ENCODE results near the gene RABL3.
A peak's percentile ranks its signal among the peaks of the same experiment; 100 is the strongest.
"Not testable (repeated sequence)": the region's sequence is repeated elsewhere in the genome, so short reads cannot be mapped to it uniquely, and the experiment has no call there.

Gene RABL3

DNA sequence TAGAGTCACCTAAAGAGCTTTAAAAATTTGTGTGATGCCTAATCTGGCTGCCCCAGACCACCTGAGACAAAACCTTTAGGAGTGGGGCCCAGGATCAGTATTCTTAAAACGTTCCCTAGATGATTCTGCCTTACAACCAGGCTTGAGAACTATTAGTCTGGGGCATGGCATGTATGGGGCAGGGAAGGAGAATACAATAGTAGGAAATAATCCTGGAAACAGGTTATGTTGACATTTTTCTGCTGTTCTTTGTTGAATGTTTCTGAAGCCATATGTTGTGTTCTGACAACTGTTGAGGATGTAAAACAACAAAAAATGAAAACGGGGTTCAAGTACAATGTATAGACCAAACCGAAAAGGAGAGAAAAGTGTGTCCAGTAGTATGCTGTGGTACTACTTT, 3.1 kb upstream of the RABL3 start:
- no peak for DNase-seq (ENCODE audit: low read depth)

DNA sequence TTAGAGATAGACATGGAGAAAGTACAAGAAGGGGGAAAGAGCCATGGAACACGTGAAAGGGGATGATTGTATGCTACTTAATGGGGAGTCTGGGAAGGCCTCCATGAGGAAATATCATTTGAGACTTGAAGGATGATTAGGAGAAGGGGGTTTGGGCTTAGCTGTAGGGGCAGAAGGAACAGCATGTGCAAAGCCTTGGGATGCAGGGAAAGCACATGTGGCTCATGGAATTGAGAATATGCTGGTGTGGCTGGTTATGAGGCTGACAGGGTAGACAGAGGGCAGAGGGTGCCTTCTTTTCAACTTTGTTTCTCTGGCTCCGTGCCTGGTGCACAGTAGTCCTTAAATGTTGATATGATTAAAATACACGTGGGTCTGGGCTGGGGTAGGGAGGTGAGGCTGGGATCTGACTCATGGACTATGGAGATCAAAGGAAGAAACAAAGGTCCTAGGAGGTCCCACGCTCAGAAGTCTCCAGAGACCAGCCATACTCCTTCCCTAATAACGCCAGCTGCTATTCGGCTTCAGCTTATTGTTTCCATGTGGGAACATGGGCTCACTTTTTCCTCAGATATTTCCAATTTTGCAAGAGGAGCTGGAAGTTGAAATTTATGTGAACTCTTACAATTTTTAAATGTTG, 1.4 kb upstream of the RABL3 start:
- peak; percentile 72 for DNase-seq (ENCODE audit: low read depth)

DNA sequence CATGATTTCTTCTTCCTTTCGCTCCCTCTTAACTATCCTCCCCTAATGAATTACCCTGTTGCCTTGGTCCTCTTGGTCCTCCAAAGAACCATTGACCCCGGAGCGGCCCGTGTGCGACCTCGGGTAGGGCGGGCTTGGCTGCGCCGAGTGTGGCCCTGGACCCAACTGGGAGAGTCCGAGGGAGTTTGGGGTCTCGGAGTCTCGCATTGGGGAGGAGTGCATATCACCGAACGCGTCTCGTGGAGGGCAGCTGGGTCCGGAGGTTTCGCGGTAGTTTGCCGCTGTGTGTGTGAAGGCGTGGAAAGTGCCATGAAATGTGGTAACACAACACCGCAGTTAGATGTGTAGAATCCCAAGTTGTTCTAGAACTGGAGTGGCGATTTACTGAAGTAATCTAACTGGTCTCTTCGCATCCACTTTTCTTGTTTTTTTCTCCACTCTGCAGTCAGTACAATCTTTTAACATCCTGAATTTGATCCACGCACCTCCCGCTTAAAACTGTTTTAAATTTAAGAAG, 591 bp upstream of the RABL3 start:
- peak; percentile 6 for DNase-seq (ENCODE audit: low read depth)

DNA sequence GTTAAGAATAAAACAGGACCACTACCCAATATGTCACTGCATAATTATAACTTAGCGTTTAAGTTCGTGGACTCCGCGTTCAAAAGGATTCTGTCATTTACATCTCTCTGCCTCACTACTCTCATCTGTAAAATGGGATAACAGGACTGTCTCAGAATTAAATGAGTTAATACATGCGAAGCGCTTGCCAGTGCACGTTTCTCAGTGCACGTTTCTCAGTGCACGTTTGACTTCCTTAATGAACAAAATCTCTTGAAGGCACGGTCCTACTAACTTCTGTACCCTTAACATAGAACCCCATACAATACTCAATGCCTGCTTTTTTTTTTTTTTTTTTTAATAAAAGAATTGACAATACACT, 499 bp downstream of the RABL3 start:
- DNase-seq (ENCODE audit: low read depth): peak; percentile 35

DNA sequence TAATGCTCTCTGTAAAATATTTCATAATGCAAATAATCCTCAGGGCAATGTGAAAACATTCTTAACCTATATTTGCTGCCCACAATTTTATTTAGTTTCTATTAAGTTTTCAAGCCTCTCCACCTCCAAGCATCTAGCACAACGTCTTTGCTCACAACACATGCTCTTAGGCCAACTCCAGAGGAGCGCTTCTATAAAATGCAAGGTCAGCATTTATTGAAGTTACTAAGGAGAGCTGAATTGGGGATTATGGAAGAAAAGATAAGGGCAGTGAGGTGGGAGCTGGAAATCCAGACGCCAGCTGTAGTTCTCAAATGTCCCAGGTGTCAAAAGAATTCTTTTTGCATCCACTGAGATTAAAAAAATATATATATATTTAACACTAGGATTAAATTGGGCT, 996 bp downstream of the RABL3 start:
- no peak for DNase-seq (ENCODE audit: low read depth)

DNA sequence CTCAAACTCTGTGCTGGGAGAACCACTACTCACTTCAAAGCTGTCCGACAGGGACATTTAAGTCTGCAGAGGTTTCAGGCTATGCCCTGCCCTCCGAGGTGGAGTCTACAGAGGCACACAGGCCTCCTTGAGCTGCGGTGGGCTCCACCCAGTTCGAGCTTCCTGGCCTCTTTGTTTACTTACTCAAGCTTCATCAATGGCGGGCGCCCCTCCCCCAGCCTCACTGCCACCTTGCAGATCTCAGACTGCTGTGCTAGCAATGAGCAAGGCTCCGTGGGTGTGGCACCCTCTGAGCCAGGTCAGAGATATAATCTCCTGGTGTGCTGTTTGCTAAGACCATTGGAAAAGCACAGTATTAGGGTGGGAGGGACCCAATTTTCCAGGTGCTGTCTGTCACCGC, 4.3 kb downstream of the RABL3 start:
- not testable (repeated sequence) for DNase-seq (ENCODE audit: low read depth)

DNA sequence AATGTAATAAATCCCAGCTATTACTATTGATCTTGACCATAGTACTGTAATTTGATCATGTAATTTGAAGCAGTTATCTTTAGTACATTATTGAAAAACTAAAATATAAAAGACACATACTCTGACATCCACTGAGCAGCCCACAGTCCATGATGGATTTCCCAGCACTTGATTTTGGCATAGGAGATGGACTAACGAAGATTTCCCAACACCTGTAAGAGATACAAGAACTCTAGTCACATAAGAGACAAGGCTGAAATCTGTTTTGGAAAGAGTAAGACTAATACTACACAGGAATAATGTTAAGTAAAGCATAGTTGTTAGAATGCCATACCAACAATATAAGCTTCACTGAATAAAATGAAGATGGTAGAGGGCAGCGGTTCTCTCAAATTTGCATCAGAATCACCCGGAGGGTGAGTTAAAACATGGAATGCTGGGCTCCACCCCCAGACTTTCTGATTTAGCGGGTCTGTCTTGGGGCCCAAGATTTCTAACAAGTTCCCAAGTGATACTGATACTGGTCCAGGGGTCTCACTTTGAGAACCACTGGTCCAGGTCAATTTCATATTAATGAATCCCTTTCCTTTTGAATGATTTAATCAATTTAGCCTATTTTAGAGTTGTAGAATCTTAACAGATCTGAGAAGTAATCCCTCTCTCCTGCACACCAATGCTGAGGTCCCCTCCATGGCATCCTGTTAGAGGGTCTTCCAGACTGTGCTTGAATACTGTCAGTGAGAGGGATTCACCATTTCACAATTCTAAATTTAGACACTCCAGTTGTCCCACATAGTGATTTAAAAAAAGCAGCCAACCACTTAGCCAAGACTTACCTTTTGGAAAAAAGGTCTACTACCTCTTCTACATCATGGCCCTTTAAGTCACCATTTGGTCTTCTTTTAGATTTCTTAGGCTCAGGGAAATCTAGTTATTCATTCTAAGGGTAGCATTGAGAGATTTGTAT, 11.5 kb downstream of the RABL3 start:
- DNase-seq (ENCODE audit: low read depth): no peak

DNA sequence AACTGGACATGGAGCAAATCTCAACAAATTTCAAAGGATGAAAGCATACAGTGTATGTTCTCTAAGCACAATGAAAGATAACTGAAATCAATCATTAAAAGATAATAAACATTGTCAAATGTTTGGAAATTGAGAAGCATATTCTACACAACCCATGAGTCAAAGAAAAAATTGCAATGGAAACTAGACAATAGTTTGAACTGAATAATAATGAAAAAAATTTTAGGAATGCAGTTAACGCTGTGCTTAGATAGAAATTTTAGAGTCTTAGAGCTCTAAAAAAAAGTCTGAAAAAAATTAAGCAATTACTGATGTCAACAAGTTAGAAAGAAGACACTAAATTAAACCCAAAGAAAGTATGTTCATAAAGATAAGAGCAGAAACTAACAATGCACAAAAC, 15.5 kb downstream of the RABL3 start:
- DNase-seq (ENCODE audit: low read depth): peak; percentile 4

DNA sequence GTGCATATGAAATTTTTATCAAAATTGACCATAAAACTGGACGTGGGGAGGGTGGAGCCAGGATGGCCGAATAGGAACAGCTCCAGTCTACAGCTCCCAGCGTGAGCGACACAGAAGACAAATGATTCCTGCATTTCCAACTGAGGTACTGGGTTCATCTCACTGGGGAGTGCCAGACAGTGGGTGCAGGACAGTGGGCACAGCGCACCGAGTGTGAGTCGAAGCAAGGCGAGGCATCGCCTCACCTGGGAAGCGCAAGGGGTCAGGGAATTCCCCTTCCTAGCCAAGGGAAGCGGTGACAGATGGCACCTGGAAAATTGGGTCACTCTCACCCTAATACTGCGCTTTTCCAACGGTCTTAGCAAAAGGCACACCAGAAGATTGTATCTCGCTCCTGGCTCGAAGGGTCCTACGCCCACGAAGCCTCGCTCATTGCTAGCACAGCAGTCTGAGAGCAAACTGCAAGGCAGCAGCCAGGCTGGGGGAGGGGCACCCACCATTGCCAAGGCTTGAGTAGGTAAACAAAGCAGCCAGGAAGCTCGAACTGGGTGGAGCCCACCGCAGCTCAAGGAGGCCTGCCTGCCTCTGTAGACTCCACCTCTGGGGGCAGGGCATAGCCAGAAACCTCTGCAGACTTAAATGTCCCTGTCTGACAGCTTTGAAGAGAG, 23.0 kb downstream of the RABL3 start:
- DNase-seq (ENCODE audit: low read depth): not testable (repeated sequence)

DNA sequence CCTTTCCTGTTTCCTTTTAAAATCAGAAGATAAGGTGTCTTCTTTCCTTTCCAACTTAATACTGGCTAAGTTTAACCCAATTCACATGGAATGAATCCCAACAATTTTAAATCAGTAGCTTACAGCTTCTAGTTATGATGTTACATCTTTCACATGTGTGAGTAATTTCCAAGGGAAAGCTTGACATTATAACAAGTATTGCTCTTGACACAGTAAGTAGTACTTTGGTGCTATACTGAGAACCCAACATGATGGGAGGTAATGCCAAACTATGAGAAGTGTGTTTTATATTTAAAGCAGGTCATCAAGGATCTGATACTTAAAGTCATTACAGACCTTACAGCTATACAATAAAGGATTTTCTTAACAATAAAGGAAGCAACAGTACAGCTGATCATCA, 29.1 kb downstream of the RABL3 start:
- no peak for DNase-seq (ENCODE audit: low read depth)

DNA sequence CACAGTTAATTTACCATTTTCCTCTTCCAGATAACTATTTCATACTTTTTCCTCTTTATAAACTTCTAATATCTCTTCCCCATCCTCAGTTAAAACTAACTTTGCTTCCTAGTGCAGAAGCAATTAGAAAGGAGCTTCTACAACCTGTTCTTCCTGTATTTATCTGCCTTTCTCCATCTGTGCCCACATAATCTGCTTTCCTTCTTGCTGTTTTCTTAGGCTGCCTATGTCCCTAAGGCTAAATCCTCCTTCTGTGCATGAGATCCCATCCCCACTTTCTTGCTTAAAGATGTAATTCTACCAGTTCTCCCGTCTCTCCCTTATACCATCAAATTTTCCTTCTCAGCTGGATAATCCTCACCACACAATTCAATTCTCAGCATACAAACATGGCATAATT, 31.9 kb downstream of the RABL3 start:
- no peak for DNase-seq (ENCODE audit: low read depth)

DNA sequence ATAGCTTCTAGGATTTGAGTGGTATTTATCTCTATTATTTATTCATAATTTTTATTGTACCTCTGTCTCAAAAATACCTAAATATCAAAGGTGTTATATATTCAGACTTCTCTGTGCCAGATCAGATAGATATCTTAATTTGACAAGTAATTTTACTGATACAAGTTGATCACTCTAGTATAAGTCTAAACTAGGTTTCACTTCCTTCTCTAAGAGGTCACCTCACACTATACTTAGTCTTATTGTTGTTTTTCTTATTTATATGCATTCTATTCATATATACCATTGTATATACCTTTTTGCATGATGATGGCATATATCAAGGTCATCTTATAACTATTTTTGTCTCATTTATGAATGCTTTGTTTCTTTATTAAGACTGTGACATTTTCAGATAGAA, 33.9 kb downstream of the RABL3 start:
- DNase-seq (ENCODE audit: low read depth): no peak

DNA sequence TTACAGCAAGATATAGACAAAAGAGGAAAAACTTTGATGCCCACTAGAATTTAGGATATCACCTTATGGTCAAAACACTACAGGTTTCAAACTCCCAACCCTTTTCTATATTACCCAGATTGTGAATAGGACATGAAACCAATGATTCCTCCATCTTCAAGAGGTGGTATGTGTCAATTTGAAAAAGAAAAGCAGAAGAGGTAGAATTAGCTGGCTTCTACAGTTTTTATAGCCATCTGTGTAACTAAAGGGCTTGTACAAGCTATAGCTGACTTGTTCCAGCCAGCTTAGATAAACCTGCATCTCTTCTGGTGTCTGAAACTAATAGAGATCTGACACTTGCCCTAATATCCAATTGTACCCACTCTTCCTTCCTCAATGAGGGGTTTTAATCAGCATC, 35.4 kb downstream of the RABL3 start:
- no peak for DNase-seq (ENCODE audit: low read depth)

DNA sequence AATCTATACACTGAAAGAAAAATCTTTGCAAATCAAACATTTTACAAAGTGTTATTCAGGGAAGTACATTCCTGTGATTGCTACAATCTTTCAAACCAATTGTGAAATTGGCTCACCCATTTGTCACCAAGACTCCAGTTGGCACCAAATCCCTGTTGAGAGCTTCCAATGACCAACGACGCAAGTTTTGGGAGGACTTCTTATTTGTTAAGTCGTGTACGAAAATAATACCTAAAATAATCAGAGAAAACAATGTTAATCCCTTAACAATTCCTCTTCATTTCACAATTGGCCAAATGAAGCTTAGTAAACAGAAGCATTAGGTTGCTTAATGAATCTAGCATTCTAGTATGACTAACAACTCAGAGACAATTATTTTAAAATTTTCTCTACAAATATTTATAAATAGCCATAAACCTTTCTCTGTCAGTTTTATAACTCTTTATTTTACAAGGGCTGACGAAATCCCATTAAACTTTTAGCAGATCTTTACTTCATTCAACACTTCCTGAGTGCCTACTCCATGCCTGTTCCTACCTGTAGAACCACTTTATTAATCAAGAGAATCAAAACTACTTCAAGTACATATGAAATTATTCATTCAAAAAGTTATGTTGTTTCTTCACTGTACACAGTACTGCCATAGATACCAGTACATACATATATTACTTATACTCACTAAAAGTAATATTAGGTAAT, 36.3 kb downstream of the RABL3 start:
- peak; percentile 45 for DNase-seq (ENCODE audit: low read depth)

DNA sequence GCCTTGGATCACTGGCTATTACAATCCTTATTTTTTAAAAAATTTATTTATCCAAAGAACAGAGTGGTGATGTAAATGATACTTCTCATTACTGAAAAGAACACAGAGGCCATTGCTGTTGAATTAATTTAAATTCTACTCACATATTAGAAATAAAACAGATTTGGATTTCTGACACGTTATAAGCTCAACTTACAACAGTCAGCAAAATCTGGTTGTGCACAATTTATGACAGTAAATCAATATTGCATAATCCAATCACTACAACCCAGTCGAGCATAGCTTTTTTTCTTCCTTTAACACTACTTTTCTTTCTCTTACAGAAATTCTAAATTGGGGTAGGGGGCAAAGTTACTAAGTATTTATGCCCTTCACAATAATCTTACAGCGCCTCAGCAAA, 43.0 kb downstream of the RABL3 start:
- no peak for DNase-seq (ENCODE audit: low read depth)

DNA sequence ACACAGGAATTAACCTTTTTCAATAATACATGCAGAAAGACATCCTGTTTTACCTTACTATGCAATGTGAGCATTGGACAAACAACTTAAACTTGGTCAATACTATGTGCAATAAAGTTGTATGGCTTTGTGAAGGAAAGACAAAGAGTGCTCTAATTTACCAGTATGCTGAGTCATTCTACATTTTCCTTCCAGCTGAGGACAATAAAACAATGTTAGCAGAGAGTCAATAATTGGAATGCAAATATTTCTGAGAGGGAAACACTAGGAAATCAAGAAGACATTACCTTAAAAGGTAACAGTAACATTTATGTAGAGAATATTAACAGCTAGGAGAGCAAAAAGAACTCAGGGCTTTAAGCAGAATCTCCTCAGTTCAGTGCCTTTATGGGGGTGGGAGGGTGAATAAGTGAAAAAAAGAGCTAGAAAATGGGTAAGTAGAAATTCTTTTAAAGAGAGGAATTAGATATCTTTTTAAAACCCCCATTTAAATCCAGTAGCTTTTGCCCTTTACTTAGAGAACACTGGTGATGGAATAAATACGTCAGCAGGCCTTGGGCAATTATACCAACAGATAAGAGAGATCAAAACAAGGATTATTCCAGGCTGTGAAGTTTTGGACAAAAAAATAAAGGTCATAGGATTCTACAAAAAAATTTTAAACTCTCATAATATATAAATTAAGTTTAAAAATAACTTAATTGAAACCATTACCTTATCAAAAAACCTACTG, 48.7 kb downstream of the RABL3 start:
- DNase-seq (ENCODE audit: low read depth): peak; percentile 52

DNA sequence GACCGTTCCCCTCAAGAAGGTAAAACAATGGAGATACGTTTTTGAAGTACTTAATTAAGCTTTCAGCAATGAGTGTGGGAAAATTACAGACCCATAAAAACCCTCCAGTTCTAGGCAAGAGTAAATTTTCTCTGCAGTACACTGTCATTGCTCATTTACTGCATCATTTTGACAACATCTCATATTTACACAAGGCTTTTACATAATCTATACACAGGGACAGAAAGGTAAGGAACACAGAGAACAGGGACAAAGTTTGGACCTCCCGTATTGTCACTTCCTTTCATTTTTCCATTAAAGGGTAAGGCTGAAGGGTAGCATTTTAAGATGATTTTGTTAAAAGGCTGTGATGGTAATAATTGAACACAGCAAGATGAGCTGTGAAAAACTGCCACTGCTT, 52.9 kb downstream of the RABL3 start:
- DNase-seq (ENCODE audit: low read depth): no peak

DNA sequence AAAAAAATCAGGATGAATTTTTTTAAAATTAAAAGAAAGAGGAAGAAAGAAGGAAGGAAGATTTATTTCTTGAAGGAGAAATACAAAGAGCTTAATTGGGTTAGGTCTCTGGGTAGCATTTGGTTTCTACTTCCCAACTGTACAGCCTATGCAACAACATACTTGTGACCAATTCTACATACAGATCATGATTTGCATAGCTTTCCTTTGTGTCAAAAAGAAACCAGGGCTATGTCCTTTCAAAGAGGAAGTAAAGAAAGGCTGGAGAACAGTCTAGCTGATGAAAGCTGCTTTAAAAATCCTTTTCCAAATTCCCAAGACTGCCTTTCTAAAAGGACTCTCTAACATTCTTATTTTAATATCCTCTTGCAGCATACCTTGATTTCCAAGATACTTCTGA, 54.2 kb downstream of the RABL3 start:
- peak; percentile 56 for DNase-seq (ENCODE audit: low read depth)

DNA sequence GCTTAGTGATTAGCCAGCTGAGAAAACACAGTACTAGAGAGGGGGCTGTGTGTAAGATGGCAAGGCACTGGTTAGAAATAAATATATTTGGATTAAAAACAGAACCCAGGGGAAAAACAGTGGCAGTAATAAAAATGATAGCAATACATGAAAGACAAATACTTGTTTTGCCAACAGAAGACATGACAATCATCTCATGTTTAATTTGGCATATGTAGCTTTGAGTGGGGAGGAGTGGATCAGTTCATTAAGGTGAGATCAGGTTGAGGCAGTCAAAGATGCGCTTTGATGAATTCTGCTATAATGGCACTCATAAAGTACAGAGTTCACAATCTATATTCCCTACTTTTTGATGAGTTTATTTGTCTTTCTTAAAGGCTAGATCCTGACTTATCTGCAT, 56.9 kb downstream of the RABL3 start:
- no peak for DNase-seq (ENCODE audit: low read depth)

DNA sequence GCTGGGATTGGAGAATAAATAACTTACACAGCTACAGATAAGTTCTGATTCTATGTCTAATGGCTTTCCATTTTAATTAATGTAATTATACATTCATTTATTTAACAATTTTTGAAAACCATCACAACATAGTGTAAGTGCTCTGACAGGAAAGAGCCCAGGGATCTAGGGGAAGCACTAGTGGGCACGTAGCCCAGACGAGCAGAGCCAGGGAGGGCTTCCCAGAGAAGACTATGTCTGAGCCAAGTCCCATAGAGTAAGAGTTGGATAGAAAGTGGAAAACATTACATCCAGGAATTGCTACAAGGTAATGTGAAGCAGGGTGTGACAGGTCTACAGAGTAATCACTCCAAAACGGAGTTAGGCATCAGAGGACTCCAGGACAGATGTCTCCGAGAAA, 57.4 kb downstream of the RABL3 start:
- no peak for DNase-seq (ENCODE audit: low read depth)

DNA sequence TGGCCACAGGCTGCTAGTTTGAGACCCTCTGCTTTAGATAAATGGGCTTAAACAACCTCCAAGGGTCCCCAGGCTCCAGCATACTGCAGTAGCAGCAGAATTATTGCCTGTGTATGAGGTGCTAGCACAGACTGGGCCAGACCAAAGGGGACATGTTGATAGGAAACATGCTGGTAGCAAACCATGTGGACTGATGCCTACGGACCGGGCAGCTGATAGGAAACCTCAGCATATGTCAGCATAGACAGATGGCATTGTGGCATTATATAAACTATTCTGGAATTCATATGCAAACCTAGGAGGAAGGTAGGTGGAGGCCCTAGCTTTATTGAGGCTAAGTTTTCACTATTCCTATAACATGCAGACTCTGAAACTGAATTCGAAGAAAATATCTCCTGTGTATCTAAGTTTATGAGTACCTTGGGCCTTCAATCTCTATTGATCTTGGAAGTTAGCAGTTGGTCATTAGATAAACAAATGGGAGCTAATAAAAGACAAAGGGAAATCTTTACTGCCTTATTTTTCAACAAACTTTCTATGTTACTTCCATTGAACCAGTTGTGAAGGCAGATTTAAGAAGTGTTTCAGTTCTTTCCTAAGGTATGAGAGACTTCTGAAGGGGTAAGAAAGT, 58.5 kb downstream of the RABL3 start:
- no peak for DNase-seq (ENCODE audit: low read depth)
